D341Med (cell line): ENCODE data around the gene ATOSB.
A peak's percentile ranks its signal among the peaks of the same experiment; 100 is the strongest.

ENCODE experiments used
- DNase-seq: peaks from one replicate; pipeline ENCODE4 v3.0.0; 2012; ENCODE audit warnings: low spot score

The ATOSB gene

GRCh38 chr9:35114113-35114839, 1.4 kb downstream of the ATOSB start:
- DNase-seq: peak; percentile 57

DNA sequence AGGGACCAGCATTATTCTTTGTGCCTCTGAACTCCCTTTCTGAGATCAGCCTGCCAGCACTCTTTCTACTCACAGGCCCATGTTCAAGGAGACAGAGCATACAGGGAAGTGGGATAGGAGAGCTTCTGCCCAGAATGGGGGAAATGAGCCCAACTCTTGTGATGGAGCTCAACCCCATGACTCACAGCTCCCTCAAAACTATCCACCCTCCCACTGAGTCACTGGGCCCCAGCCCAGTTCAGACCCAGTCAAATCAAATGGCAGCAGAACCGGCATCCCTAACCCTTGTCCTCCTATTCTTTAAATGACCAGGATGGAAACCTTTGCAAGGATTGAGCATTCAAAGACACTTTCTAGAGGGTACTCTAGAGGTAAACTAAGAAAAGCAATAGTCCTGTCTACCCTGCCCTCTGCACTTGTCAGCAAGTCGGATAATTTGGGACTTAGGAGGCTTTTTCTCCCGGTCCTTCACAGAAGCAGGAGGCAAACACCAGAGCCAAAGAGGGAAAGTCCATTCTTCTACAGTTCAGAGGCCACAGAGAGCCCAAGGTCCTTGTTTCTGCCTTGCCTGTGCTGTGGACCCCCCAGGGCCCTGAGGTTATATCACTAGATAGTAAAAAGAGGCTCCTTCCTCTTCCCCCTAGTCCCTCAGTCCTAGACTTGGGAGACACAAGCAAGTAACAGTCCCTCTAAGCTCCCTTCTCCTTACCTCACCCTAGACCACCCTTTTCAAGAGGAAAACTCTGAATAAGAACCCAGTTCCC, 3.2 kb downstream of the ATOSB start:
- DNase-seq: no peak

DNA sequence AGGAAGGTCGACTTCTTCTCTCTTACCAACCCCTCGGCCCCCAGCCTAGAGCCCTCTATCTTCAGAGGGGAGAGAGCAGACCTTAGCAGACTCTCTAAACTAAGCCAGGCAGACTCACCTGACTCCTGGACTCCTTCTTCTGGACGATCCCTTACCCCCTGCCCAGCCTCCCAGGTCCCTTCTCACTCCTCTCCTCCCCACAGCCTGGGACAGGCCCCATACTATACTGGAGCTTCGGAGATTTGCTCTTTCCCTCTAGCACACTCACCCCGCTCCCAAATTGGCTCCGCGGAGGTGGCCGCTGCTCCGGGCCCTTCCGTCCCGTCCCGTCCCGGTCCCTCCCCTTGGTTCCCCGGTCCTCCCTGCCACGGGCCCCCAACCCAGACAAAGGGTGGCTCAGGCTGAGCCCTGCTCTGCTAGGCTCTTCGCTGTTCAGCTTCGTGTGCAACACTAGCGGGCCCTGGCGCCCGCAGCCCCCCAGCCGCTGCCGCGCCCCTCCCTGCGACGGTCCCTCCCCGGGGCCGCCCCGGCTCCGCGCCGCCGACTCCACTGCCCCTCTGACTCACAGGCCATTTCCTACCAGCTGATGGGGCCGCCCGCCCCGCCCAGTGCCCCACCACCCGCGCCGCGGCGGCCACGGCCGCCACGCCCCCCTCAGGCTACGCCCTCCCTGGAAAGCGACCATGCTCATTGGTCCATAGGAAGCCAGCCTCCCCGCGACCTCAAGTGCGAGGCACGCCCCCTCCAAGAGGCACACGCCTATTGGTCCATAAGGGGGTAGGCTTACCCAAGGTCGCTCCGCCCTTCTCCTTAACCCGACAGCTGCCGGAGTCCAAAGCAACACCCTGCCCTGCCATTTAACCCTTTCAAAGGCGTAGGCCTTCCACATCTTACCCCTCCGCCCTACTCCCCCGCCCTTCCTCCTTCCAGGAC, 4.4 kb downstream of the ATOSB start:
- DNase-seq: peak; percentile 95

- no peak for DNase-seq
Measured at GRCh38 chr9:35110327-35110761, 5.3 kb downstream of the ATOSB start.

DNA sequence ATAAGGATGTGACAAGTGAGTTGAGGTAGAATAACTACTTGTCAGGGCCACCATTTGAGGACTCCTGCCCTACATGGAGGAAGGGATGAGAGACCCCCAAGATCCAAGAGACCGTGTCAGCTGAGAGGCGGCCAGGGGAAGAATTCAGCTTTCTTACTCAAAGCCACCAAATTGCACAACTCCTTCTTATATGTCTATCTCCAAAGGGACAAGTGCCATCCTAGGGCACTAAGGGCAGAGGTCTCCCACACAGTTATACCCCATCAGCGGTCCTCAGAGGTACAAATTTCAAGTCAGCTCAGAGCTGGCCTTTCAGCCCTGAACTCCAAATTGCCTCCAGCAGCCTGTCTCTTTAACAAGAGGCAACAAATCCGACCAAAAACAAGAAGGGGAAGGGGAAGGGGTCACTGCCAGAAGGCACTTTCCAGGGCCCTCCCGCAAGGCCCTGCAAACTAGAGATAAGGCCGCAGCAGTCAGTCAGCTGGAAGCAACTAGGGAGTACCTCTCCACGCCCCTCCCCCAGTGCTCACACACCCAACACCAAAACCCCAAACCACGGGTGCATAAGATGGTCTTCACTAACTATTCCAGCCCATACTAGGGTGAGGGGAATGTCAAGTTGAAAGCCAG, 6.6 kb downstream of the ATOSB start:
- DNase-seq: no peak

GRCh38 chr9:35108461-35108860, 7.2 kb downstream of the ATOSB start:
- no peak for DNase-seq

DNA sequence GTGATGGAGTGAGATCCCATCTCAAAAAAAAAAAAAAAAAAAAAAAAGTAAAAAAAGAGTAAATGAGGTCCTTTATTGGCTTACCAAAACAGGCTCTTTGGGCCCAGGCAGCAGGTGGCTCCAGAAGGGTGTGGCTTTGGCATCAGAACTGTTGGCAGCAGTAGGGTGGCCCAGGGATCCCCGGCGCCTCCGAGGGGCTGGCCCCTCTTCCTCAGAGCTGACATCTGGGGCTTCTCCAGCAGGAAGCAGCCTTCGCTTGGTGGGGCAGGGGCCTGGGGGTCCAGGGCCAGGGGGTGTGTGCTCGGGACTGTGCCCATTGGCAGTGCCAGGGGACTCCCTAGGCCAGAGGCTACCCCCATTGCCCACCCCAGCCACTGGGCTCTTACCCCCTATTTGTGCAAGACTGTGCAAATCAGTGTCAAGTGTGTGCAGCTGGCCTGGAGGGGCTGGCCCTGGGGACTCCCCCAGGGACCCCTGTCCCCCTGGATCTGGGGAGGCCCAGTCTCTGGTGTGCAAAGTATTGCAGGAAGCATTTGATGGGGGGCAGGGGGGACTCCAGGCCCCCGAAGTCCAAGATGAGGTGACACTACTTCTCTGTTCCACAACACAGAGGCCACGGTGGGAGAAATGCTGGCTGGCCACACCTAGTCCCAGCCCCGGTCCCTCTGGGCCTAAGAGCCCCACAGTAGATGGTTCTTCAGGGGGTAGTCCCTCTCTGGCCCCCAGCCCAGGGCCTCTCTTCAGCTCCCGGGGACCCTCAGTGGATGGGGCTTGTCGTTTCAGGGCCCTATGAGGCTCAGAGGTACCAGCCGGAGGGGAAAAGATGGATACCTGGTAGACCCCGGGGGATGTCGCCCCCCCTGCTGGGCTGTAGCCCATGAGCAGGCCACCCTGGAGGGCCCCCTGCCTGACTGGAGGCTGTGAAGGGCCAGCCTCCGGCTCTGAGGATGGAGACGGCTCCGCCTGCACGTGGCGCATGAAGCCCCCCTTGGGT, 8.1 kb downstream of the ATOSB start:
- DNase-seq: no peak

DNA sequence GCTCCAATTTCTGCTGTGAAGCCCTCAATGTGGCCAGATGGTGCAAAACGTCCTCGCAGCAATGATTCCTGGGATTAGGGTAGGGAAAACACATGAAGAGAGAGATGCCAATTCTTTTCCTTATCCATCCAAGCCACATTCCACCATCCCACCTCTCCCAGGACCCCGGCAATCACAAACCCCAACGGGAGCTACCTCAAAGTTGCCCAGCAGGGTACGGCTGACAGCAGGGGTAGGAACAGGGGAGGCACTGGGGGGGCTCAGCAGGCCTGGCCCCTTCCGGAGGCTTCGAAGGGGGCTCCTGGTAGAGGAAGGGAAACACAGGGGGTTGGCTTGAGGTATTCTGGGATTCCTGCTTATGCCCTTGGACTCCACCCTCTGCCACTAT, 9.3 kb downstream of the ATOSB start:
- no peak for DNase-seq

DNA sequence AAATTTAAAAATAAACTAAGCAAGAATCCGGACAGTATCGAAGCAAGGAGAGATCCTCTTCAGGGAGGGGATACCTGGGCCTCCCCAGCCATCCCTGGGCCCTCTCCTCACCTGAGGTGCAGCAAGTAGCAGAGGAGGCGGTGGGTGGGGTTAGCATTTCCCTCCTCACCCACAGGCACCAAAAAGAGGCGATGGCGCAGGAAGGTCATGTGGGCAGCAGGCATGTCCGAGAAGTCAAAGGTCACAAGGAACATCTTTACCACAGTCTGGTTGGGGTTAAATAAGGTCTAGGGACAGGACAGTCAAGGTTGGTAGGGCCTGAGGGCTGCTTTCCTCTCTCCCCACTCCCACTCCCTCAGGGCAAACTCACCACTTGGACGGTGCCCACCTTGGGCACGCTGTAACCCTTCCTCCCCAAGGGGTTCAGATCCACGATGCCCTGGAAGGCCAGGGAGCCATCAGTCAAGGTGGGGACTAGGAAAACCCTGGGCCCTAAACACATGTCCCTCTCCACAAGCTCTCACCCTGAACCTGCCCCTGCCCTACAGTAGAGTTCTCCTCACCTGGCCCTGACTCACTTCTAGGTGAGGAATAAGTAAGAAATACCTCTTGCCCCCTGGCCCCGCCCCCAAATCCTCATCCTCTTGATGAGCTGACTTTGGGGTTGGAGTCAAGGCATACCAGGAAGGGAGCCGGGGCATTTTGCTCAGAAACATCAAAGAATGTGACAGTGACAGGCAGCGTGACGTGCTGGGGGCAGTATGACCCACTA, 9.9 kb downstream of the ATOSB start:
- no peak for DNase-seq

- no peak for DNase-seq
Measured at GRCh38 chr9:35105126-35105525, 10.5 kb downstream of the ATOSB start.

DNA sequence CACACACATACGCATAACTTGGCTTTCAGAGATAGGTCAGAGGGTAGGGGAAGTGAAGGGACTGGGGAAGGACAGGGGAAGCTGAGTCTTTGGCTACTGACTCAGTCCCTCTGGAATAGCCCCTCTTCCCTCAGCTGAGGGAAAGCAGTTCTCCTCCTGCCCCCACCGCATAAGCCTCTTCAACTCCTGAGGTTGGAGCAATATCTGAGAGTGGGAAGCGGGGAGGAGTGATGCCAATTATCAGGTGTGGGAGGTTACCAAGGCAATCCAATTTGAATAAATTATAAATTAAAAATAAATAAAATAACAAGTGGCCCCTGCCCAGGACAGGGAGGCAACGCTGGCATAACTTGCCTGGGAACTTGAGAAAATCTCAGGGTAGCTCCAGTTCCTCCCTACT, 11.1 kb downstream of the ATOSB start:
- DNase-seq: no peak

- DNase-seq: no peak
Measured at GRCh38 chr9:35103660-35104191, 11.9 kb downstream of the ATOSB start.

DNA sequence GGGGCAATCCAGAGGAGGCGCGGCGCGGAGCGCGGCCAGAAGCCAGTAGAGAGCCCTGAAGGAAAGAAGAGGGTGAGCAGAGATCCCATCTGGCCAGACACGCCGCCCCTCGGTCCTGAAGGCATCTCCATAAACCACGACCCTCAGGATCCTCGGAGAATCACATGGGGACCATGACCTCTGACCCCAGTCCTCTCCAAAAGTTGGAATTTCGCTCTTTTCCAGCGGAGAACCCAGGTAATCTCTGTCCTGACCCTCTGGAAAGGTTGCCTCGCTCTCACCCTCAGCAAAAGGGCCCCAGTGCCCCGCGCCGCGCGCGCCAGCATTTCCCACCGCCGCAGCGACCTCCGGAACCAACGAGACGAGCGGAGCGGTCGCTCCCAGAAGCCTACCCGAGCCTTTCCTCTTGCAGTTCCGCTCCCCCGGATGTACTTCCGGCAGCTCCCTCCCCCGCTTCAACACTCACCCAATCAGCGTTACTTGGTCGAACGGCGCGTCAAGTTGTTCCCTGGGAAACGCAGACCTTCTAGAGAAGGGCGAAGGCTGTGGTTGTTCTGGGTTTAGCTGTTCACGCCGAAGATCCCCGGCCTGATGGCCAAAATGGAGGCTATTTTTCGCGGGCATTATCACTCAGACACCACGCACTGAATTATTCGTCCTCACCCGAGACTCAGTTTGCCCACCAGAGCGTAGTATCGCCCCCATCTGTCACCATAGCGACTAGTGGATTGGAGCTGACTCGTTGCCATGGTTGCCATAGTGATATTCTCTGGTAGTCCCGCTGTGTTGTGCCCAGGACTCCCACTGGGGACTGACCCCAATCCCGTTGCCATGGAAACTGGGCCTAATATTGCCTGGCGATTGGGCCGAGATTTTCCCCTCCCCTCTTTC, 12.6 kb downstream of the ATOSB start, which contains the start of gene STOML2:
Gene STOML2, minus strand, starts transcription at position 363 of the 891 bp plus-strand sequence. Its CDS starts 37 bp downstream, at position 326.
- peak; percentile 92 for DNase-seq

DNA sequence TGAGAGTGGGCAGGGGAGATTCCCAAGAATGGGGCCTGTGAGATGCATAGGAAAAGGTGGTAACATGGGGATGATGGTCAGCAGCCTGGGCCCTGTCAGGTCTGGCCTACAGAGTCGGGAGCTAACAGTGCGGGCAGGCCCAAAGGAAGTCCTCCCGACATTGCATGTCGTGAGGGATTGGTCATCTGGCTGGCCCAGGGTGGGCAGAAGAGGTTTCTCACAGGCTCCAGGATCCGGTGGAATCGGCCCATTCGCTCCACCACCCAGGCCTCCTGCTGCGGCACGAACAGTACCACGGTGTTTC, 13.2 kb downstream of the ATOSB start:
- no peak for DNase-seq

DNA sequence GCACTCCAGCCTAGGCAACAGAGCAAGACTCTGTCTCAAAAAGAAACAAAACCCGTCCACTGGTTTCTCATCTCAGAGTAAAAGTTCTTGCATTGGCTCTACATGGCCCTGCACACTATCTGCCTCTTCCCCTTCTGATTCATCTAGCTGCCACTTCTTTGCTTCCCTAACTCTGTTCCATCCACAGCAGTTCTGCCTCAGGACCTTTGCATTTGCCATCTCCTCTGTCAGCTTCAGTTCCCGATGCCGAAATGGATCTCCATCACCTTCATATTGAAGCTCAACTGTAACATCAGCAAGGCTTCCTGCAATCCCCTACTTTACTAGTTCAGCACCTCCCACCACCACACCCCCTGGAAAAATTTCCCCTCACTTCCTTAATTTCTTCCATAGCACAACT, 18.1 kb downstream of the ATOSB start:
- DNase-seq: no peak

DNA sequence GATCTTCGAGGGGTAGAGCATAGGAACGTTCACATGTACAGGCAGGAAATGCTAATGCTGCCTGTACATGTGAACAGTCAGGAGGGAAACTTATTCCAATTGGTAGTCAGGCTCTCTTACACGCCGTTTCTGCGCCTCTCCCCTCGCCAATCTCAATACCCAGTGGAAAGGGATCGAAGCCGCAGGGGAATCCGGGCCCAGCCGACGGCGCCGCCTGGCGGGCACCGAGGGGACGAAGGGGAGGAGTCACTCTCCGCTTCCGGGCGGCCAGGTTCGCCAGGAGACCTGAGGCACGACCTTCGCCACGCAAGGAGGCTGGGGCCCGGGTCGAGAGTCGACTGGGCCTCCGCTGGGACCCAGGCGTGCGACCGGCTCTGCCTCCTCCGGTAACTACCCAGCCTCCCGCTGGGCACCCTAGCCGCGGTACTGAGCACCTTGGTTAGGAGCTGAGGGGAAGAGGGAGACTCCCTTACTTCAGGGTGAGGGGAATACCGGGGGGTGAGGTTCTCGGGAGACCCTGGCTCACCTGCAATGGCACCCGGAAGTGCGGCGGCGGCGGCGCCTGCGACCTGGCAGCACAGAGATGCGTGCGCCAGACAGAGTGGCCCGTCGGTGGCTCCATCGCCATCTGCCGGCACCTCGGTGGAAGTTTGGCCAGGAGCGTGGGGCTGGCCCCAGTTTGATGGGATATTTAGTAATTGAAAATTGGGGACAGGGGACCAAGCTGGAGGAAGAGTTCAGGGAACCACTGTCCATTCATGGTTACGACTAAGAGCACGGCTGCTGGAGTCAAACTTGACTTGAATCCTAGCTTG, 19.4 kb downstream of the ATOSB start, which contains the start of gene PIGO:
Gene PIGO, minus strand, starts transcription at position 557 of the 815 bp plus-strand sequence. CDS start 1,026 bp downstream, outside the sequence.
- peak; percentile 93 for DNase-seq

GRCh38 chr9:35091536-35091935, 24.1 kb downstream of the ATOSB start:
- no peak for DNase-seq

DNA sequence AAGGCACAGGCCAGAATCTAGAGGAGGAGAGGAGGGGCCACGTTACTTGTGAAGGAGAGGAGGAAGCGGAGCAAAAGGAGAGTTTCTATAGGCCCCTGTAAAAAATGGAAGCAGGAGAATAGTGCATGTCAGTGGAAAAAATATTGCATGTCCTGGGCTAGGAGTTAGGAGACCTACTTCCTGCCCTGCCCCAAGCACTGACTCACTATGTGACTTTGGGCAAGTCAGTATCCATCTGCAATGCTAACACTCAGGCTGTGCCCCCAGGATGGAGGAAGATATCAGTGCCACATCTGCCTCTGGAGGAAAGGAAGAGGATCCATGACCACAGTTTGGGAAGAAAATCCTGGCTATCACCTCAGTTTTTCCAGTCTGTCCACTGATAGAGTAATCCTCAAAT, 26.2 kb downstream of the ATOSB start:
- no peak for DNase-seq
